ENCODE measurements around the gene CASZ1.

Gene CASZ1

DNA sequence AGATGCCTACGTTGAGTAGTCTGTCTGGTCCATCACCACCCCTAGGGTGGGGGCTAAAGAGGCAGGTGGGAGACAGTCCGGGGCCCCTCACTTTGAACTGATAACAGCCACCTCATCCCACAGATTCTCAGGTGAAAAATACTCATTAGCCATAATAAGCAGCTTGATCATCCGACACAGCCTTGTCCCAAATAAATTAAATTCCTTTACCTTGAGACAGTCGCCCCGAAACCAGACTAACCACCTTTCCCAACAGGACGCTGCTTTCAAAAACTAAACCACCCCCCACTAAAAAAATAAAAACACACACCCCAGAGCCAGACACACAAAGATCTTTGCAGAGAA, 103.3 kb downstream of the CASZ1 start:
- peaks cover 12% of the 10 kb centered on the region for H3K27me3 ChIP-seq (ENCODE audit: insufficient read depth, low read length, poor library complexity)

GRCh38 chr1:10692401-10693021, 103.9 kb downstream of the CASZ1 start:
- Histone ChIP-seq H4K20me1 (ENCODE audit: insufficient read depth, low read length) (peaks cover 53% of the 10 kb centered on the region), H3K4me3 (ENCODE audit: low read depth in 1 of 2, low read length in 2 of 2) (peak overlapping the region in 1 of 2 experiments; percentile 92; a peak in 2 of 4 replicates), H3K27me3 (ENCODE audit: insufficient read depth, low read length, poor library complexity) (peaks cover 10% of the 10 kb centered on the region), H3K27ac (ENCODE audit: low read length) (no peak overlapping the region), H3K79me2 (ENCODE audit: insufficient read depth, low read length) (peaks cover 21% of the 10 kb centered on the region), H3K36me3 (ENCODE audit: insufficient read depth, low read length) (no peaks in the 10 kb centered on the region; the same call in 1 of the 2 replicates), H3K4me2 (ENCODE audit: insufficient read depth, low read length) (peak overlapping the region; percentile 92), H2AFZ (ENCODE audit: low read depth, low read length) (no peak overlapping the region), H3K9ac (ENCODE audit: low read depth, low read length) (peak overlapping the region; percentile 80; the same call in 1 of the 2 replicates), H3K4me1 (ENCODE audit: insufficient read depth, low read length) (peaks cover 21% of the 10 kb centered on the region), H3K9me3 (ENCODE audit: insufficient read depth, low read length, severe bottlenecking) (no peaks in the 10 kb centered on the region)
- TF ChIP-seq, protein P1, sequence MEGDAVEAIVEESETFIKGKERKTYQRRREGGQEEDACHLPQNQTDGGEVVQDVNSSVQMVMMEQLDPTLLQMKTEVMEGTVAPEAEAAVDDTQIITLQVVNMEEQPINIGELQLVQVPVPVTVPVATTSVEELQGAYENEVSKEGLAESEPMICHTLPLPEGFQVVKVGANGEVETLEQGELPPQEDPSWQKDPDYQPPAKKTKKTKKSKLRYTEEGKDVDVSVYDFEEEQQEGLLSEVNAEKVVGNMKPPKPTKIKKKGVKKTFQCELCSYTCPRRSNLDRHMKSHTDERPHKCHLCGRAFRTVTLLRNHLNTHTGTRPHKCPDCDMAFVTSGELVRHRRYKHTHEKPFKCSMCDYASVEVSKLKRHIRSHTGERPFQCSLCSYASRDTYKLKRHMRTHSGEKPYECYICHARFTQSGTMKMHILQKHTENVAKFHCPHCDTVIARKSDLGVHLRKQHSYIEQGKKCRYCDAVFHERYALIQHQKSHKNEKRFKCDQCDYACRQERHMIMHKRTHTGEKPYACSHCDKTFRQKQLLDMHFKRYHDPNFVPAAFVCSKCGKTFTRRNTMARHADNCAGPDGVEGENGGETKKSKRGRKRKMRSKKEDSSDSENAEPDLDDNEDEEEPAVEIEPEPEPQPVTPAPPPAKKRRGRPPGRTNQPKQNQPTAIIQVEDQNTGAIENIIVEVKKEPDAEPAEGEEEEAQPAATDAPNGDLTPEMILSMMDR (IDR thresholded peaks at IDR 0.05; ENCODE audit: borderline replicate concordance, extremely low read depth, low read length, poor library complexity, severe bottlenecking) = peak; percentile 68
- no peak for TF ChIP-seq EZH2 (IDR thresholded peaks at IDR 0.05; ENCODE audit: borderline replicate concordance, low read depth, low read length, severe bottlenecking)
- ATAC-seq (ENCODE audit: insufficient read depth, low read depth) = peak; percentile 64
- DNase-seq = peak; percentile 70

More for the DNA sequence above, 103.3 kb downstream of the CASZ1 start:
- TF ChIP-seq, protein P1 (IDR thresholded peaks at IDR 0.05; ENCODE audit: borderline replicate concordance, extremely low read depth, low read length, poor library complexity, severe bottlenecking) = no peak
- no peak for TF ChIP-seq EZH2 (IDR thresholded peaks at IDR 0.05; ENCODE audit: borderline replicate concordance, low read depth, low read length, severe bottlenecking)
- Histone ChIP-seq H3K79me2 (ENCODE audit: insufficient read depth, low read length) (peaks cover 20% of the 10 kb centered on the region), H3K4me3 (ENCODE audit: low read depth in 1 of 2, low read length in 2 of 2) (peak overlapping the region; percentile 86 to 92; a peak in 3 of 4 replicates), H3K4me1 (ENCODE audit: insufficient read depth, low read length) (peaks cover 21% of the 10 kb centered on the region), H4K20me1 (ENCODE audit: insufficient read depth, low read length) (peaks cover 47% of the 10 kb centered on the region), H3K9me3 (ENCODE audit: insufficient read depth, low read length, severe bottlenecking) (no peaks in the 10 kb centered on the region), H3K9ac (ENCODE audit: low read depth, low read length) (peak overlapping the region; percentile 80), H2AFZ (ENCODE audit: low read depth, low read length) (peak overlapping the region; percentile 74; the same call in 1 of the 2 replicates), H3K27ac (ENCODE audit: low read length) (peak overlapping the region; percentile 47; the same call in 1 of the 2 replicates), H3K4me2 (ENCODE audit: insufficient read depth, low read length) (peak overlapping the region; percentile 92), H3K36me3 (ENCODE audit: insufficient read depth, low read length) (no peaks in the 10 kb centered on the region; the same call in 1 of the 2 replicates)
- ATAC-seq (ENCODE audit: insufficient read depth, low read depth) (no peak), DNase-seq (no peak)

DNA sequence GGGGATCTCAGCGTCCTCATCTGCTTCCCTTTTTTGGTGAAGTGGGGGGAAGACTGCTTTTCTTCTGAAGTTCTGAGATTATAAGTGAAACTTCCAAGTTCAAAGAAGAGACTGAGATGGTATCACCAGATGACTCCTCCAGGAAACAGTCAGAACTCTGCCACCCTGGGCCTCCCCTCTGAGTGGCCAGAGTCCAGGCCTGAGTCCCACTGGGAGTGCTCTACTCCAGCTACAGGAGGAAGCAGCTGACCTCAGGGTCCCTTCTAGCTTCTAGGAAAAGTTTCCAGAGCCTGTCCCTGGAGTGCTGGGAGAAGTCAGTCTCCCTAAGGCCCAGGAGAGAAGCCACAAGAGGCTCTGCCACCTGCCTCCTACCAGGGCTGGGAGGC, 104.7 kb downstream of the CASZ1 start:
- Histone ChIP-seq H3K4me2 (ENCODE audit: insufficient read depth, low read length) (no peak overlapping the region), H3K9me3 (ENCODE audit: insufficient read depth, low read length, severe bottlenecking) (no peaks in the 10 kb centered on the region)
- ATAC-seq (ENCODE audit: insufficient read depth, low read depth) = no peak

More for the DNA sequence above, 104.7 kb downstream of the CASZ1 start:
- H2AFZ ChIP-seq (ENCODE audit: low read depth, low read length) = no peak overlapping the region
- peaks cover 59% of the 10 kb centered on the region for H4K20me1 ChIP-seq (ENCODE audit: insufficient read depth, low read length)
- peaks cover 21% of the 10 kb centered on the region for H3K4me1 ChIP-seq (ENCODE audit: insufficient read depth, low read length)
- H3K79me2 ChIP-seq (ENCODE audit: insufficient read depth, low read length) = peaks cover 22% of the 10 kb centered on the region
- DNase-seq = no peak
- H3K27me3 ChIP-seq (ENCODE audit: insufficient read depth, low read length, poor library complexity) = peaks cover 6% of the 10 kb centered on the region
- no peak for TF ChIP-seq EZH2 (IDR thresholded peaks at IDR 0.05; ENCODE audit: borderline replicate concordance, low read depth, low read length, severe bottlenecking)
- TF ChIP-seq, protein P1 (IDR thresholded peaks at IDR 0.05; ENCODE audit: borderline replicate concordance, extremely low read depth, low read length, poor library complexity, severe bottlenecking) = no peak
- H3K9ac ChIP-seq (ENCODE audit: low read depth, low read length) = no peak overlapping the region
- no peaks in the 10 kb centered on the region; the same call in 1 of the 2 replicates for H3K36me3 ChIP-seq (ENCODE audit: insufficient read depth, low read length)
- no peak overlapping the region for H3K27ac ChIP-seq (ENCODE audit: low read length)
- H3K4me3 ChIP-seq (ENCODE audit: low read depth in 1 of 2, low read length in 2 of 2) = no peak overlapping the region

All from DND-41 (cell line).